Activated CD8-positive, alpha-beta memory T cell treated with anti-CD3 and anti-CD28 coated beads, Interleukin-2, amount 10 ng/mL, durations not matched to agents 7 days and 5 days (primary cell): ENCODE measurements around the gene SEPTIN2. TPM values are rescaled to one million over a fixed set of nuclear protein-coding genes. Genes with fewer than 3 reads are reported as not detected.

Experiments
- ATAC-seq: fragments of 150-1000 bp; cut with Tn5 transposase; one replicate; pipeline ENCODE4 v1.10.0; 2021; ENCODE audit warnings: moderate library complexity
- CTCF ChIA-PET: fragments of 350-600 bp; sonication (Branson Sonifier 250); formaldehyde crosslinking; loops from one replicate; lab custom pipeline; 2021; ENCODE audit warnings: antibody characterized with exemption; lab: Charles Lee
- DNase-seq: peaks from one replicate; pipeline ENCODE4 v3.0.0-alpha.2; 2020
- H3K27ac Mint-ChIP-seq: one replicate; pipeline ENCODE4 v1.8.0; 2021; ENCODE audit warnings: mild to moderate bottlenecking, mixed read lengths
- H3K27me3 Mint-ChIP-seq: one replicate; pipeline ENCODE4 v1.8.0; 2021; ENCODE audit warnings: mixed read lengths
- H3K36me3 Mint-ChIP-seq: one replicate; pipeline ENCODE4 v1.8.0; 2021; ENCODE audit warnings: mild to moderate bottlenecking, mixed read lengths
- H3K4me1 Mint-ChIP-seq: one replicate; pipeline ENCODE4 v1.8.0; 2021; ENCODE audit warnings: mixed read lengths
- H3K4me3 Mint-ChIP-seq: one replicate; pipeline ENCODE4 v1.8.0; 2021; ENCODE audit warnings: mild to moderate bottlenecking, moderate library complexity, mixed read lengths
- H3K9me3 Mint-ChIP-seq: one replicate; pipeline ENCODE4 v1.8.0; 2022; ENCODE audit warnings: low read depth, mixed read lengths
- total RNA-seq, 2 experiments: library from RNA; stranded (reverse); gene quantifications; one replicate each; pipeline ENCODE4 v1.2.3, GENCODE V29; 2021

SEPTIN2 gene
- total RNA-seq, 2 experiments from 2014 or later, result 242 to 290 TPM

DNA sequence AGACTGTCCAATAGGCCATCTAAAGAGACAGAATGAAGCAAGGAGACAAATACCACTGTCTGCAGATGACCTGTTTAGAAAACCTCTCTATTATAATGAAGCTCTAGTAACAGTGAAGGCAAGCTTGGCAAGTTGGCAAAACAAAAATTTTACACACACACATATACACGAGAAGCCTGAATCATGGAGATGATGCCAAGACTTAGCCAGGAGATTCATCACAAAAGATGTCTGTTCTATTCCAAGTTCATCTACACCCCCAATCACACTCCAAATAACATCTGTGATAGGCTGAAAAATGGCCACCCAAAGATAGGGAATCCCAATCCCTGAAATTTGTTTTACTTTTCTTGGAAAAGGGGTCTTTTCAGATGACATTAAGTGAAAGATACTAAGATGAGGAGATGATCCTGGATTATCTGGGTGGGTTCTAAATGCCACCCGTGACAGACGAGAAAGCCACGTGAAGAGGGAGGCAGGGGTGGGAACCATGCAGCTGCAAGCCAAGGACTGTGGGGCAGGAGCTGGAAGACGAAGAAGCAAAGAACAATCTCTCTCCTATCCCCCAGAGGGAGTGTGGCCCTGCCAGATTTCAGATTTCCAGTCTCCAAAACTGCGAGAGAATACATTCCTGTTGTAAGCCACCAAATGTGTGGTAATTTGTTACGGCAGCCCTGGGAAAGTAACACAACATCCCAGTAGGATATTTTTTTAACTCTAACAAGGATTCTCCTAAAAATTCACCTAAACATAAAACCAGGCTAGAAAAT, 20.2 kb upstream of the SEPTIN2 start:
- CTCF ChIA-PET, result no interaction called here
- DNase-seq (no peak), ATAC-seq (no peak)
- H3K27ac Mint-ChIP-seq, result no peak overlapping the region
- no peaks in the 10 kb centered on the region for H3K27me3 Mint-ChIP-seq
- H3K9me3 Mint-ChIP-seq, result no peaks in the 10 kb centered on the region
- peaks cover 6% of the 10 kb centered on the region for H3K36me3 Mint-ChIP-seq
- H3K4me1 Mint-ChIP-seq, result peaks cover 31% of the 10 kb centered on the region
- no peak overlapping the region for H3K4me3 Mint-ChIP-seq

DNA sequence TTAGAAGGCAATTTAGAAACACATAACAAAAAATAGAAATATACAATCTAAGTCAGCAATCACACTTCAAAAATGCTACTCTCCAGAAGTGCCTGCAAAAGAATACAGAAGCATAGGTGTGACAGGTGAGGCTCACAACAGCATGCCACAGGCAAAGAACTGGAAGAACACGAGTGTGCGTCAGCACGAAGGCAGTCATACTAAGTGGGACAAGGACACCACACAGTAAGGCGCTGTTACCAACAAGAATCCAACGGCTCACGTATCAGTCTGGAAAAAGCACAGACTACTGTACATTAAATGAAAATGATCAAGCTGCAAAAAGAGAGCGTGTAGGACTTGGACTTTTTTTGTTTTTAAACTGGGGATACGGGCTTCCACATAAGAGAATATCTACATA, 19.0 kb upstream of the SEPTIN2 start:
- Mint-ChIP-seq H3K27me3 (no peaks in the 10 kb centered on the region), H3K27ac (no peak overlapping the region), H3K9me3 (no peaks in the 10 kb centered on the region), H3K4me3 (no peak overlapping the region), H3K4me1 (peaks cover 31% of the 10 kb centered on the region), H3K36me3 (peaks cover 6% of the 10 kb centered on the region)
- ATAC-seq, result no peak
- CTCF ChIA-PET, result no interaction called here
- no peak for DNase-seq

DNA sequence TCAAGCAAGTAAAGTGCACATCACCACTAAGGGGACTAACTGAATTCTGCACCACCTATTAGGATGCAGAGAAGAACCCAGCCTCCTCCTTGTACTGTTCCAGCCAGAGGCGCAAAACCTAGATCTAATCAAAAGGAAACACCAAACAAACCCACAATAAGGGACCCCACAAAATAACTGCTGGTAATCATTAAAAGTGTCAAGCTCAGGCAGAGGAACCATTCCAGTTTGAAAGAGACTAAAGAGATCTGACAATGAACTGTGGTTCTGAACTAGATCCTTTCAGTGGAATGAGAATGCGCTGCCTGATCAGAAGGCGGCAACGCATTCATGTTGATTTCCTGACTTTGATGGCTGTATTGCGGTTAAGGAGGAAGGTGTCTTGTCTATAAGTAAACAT, 17.1 kb upstream of the SEPTIN2 start:
- Mint-ChIP-seq H3K27ac (peak overlapping the region; percentile 24), H3K4me3 (peak overlapping the region; percentile 7), H3K4me1 (peaks cover 27% of the 10 kb centered on the region), H3K9me3 (no peaks in the 10 kb centered on the region), H3K36me3 (peaks cover 6% of the 10 kb centered on the region), H3K27me3 (no peaks in the 10 kb centered on the region)
- CTCF ChIA-PET, result interaction anchor here (0.8 kb wide), 1 partner anchor 28 kb away, joined by 3 read pairs; no protein-coding TSS in a partner anchor
- DNase-seq (no peak), ATAC-seq (peak; percentile 65)

DNA sequence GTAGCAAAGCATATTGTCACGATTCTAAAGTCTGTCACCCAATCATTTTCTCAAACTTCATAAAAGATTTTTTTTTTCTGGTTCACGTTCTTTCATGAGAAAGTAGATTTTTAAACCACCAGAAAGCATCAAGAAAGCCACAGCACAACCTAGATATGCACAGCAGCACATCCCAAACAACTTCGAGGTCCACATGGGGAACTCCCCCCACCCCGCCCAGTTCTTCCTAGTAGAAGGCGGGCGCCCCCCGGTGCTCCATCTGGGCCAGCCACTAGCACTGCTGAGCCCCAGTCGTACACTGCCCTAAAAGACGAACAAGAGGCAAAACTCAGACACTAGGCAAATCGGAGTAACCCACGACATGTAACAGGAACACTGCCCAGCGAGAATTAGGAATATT, 15.7 kb upstream of the SEPTIN2 start:
- Mint-ChIP-seq H3K4me1 (peaks cover 32% of the 10 kb centered on the region), H3K4me3 (no peak overlapping the region), H3K9me3 (no peaks in the 10 kb centered on the region), H3K27me3 (no peaks in the 10 kb centered on the region), H3K36me3 (peaks cover 6% of the 10 kb centered on the region), H3K27ac (no peak overlapping the region)
- CTCF ChIA-PET, result no interaction called here
- peak; percentile 48 for ATAC-seq
- DNase-seq, result peak; percentile 57

DNA sequence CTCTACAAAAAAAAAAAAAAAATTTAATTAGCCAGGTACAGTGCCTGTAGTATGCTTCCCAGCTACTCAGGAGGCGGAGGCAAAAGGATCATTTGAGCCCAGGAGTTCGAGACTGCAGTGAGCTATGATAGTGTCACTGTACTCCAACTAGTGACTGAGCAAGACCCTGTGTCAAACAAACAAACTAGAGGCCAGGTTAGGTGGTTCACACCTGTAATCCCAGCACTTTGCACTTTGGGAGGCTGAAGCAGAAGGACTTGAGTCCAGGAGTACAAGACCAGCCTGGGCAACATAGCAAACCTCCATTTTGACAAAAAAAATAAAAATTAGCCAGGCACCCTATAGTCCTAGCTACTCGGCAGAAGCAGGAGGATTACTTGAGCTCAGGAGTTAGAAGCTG, 13.6 kb upstream of the SEPTIN2 start:
- H3K4me3 Mint-ChIP-seq, result no peak overlapping the region
- H3K4me1 Mint-ChIP-seq, result peaks cover 44% of the 10 kb centered on the region
- H3K36me3 Mint-ChIP-seq, result peaks cover 3% of the 10 kb centered on the region
- H3K9me3 Mint-ChIP-seq, result no peaks in the 10 kb centered on the region
- CTCF ChIA-PET, result interaction anchor here (1.2 kb wide), 1 partner anchor 12 kb away, joined by 5 read pairs; no protein-coding TSS in a partner anchor
- DNase-seq, result no peak
- no peaks in the 10 kb centered on the region for H3K27me3 Mint-ChIP-seq
- ATAC-seq, result no peak
- H3K27ac Mint-ChIP-seq, result no peak overlapping the region

DNA sequence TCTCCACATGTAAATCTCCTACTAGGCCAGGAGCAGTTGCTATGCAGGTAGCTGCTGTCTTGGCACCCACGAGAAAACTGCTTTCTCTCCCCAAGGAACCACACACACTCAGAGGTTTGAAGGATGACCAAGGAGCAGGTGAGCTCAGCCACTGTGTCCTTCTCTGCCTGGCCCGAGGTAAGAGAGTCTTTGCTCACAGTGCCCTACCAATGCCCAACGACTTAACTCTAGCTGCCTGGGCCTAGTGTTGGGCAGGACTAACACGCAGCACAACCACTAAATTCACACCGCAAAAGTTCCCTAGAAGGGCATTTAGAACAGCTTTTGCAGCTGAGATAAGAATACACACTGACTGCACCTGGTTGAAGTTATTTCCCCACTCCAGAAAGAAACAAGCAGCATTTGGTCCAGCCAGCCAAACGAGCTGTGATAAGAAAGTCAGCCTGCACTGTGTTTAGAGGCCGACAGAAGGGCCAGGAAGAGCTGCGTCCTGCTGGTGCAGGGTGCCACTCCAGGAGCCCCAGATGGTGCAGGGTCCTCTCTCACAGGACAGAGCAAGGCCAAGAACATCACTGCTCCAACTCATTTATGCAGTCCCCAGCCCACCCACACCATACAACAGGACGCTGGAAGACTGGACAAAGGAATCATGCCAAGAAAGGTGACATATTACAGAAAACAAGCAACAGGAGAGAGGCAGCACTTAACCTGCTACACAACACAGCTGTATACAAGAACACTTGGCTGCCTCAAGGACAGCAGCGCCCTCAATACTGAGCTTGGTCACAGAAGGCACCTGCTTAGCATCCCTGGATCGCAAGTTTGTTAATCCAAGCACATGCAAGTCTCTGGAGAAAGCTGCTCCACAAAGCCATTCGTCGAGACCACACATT, 12.7 kb upstream of the SEPTIN2 start:
- Mint-ChIP-seq H3K4me1 (peaks cover 49% of the 10 kb centered on the region), H3K9me3 (no peaks in the 10 kb centered on the region), H3K36me3 (no peaks in the 10 kb centered on the region), H3K27me3 (no peaks in the 10 kb centered on the region), H3K27ac (no peak overlapping the region), H3K4me3 (no peak overlapping the region)
- no peak for DNase-seq
- ATAC-seq, result no peak
- CTCF ChIA-PET, result interaction anchor here (1.4 to 1.7 kb wide), 2 partner anchors 10 to 225 kb away, joined by 3 to 4 read pairs; no protein-coding TSS in a partner anchor

DNA sequence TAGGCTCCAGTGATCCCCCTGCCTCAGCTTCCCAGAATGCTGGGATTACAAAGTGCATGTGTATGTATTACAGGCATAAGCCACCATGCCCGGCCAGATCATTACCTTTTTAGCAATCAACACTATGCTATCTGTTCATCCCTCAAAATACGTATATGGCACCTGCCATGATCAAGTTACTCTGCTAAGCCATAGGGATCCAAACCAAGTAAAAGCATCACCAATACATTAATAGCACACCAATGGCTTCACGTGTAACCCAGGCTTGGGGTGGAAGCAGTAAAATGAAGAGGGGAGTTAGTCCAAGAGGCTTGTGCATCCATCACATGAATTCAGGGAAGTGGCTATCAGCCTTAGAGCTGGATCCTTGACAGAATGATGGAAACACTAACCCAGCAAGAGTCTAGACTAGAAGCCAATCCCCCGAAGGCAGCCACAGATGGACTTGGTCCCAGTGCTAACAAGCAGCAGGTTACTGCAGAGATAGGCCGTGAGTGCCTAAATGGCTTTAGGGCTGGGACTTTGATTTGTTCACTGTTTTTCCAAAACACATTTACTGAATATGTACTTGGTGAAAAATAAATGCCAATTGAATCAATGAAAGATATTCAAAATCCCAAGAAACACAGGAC, 11.6 kb upstream of the SEPTIN2 start:
- CTCF ChIA-PET, result interaction anchor here (0.6 to 1.7 kb wide), 3 partner anchors 9 to 226 kb away, joined by 3 to 4 read pairs (median 3); no protein-coding TSS in a partner anchor

DNA sequence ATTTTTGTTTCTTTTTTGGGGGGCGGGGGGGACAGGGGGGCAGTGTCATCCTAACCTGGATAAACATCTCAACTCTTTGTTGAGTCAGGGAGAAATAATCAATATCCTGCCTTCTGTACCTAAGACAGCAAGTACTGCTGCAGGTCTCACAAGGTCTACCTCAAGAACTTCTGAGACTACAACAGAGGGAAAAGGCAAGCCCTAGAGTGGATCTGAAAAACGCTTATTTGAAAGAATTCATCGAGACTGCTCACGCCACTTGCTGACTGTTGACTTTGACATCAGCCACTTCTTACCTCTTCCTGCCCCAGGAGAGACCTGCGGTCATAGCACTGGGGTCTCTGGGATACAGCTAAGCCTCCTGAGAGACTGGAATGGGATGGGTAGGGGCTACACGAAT, 8.7 kb upstream of the SEPTIN2 start:
- Mint-ChIP-seq H3K27ac (no peak overlapping the region), H3K27me3 (no peaks in the 10 kb centered on the region)

More for the DNA sequence above, 11.6 kb upstream of the SEPTIN2 start:
- Mint-ChIP-seq H3K27me3 (no peaks in the 10 kb centered on the region), H3K4me1 (peaks cover 51% of the 10 kb centered on the region), H3K4me3 (no peak overlapping the region), H3K27ac (no peak overlapping the region), H3K36me3 (peaks cover 2% of the 10 kb centered on the region), H3K9me3 (no peaks in the 10 kb centered on the region)
- DNase-seq (no peak), ATAC-seq (no peak)

DNA sequence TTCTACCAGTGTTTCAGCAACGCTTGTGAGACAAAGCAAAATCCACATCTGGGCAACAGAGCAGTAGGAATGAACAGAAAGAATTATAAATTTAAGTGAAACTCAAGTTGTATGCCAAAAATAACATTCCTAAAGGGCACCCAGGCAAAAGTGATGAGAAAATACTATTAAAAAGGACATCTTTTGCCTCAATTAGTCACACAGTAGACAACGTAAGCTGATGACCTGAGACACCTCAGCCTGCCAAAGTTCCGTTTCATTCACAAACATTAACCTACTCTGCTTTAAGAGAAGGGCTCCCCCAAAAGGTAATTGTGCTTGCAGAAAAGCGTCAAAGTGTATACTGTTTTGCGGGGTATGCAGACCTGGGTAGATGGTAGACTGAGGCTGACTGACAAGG, 7.5 kb upstream of the SEPTIN2 start:
- Mint-ChIP-seq H3K4me3 (no peak overlapping the region), H3K27me3 (no peaks in the 10 kb centered on the region), H3K9me3 (no peaks in the 10 kb centered on the region), H3K36me3 (peaks cover 5% of the 10 kb centered on the region), H3K27ac (no peak overlapping the region), H3K4me1 (peaks cover 75% of the 10 kb centered on the region)
- CTCF ChIA-PET, result interaction anchor here (0.7 kb wide), 1 partner anchor 16 kb away, joined by 4 read pairs; no protein-coding TSS in a partner anchor
- no peak for DNase-seq
- ATAC-seq, result no peak

More for the DNA sequence above, 8.7 kb upstream of the SEPTIN2 start:
- DNase-seq (no peak), ATAC-seq (no peak)
- no peak overlapping the region for H3K4me3 Mint-ChIP-seq
- H3K9me3 Mint-ChIP-seq, result no peaks in the 10 kb centered on the region
- peaks cover 5% of the 10 kb centered on the region for H3K36me3 Mint-ChIP-seq
- peaks cover 68% of the 10 kb centered on the region for H3K4me1 Mint-ChIP-seq
- CTCF ChIA-PET, result no interaction called here

DNA sequence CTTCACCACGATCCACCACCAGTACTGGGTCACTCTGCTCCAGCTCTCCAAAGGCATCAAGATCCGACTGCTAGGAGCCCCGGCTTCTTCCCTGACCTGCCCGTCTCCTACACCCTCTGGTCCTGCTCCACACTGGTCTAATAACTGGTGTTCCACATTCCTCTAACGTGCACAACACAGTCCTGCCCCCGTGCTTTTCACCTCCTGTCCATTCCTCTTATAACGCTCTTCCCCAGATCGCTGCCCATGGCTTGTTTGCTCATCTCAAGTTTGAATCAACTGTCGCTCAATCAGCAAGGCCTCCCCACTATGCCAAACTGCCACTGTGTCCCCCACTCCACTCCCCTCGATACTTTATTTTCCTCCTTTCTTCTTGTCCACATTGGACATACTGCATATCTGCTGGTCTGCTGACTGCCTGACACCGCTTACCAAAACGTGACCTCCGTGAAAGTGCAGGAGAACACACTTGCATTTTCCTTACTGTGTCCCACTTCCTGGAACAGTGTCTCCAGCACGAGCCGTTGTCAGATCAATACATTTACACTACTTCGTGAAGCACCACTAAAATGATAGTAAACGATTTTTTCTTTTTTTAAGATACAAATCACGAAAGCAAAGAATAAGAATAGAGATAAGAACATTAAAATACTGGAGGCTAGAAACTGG, 6.8 kb upstream of the SEPTIN2 start:
- Mint-ChIP-seq H3K9me3 (no peaks in the 10 kb centered on the region), H3K27me3 (no peaks in the 10 kb centered on the region), H3K27ac (peak overlapping the region; percentile 10), H3K4me1 (peaks cover 81% of the 10 kb centered on the region), H3K36me3 (peaks cover 5% of the 10 kb centered on the region), H3K4me3 (no peak overlapping the region)
- CTCF ChIA-PET, result interaction anchor here (1.3 kb wide), 1 partner anchor 232 kb away, joined by 5 read pairs; no protein-coding TSS in a partner anchor
- no peak for DNase-seq
- ATAC-seq, result no peak

DNA sequence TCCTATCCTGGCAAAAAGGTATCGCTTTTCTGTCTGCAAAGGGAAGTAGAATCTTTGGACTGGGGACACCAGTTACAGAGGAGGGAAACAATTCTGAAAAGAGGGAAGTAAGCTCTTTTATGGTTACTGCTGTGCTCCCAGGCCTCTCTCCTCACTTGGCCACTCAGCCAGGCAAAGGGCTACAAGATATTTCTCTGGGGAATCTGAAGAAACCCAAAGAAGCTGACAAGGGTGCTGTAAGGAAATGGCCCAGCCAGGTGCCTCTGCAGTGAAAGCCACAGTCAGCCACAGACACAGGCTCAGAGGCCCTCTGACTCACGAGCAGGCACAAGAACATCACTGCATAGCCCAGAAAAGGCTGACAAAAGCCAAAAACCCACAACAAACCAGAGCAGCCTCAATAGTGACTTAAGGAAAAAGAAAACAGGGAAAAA, 6.0 kb upstream of the SEPTIN2 start:
- H3K9me3 Mint-ChIP-seq, result no peaks in the 10 kb centered on the region
- no peaks in the 10 kb centered on the region for H3K27me3 Mint-ChIP-seq
- H3K36me3 Mint-ChIP-seq, result peaks cover 5% of the 10 kb centered on the region
- CTCF ChIA-PET, result interaction anchor here (0.7 to 1.3 kb wide), 3 partner anchors 9 to 301 kb away, joined by 3 to 5 read pairs (median 3); no protein-coding TSS in a partner anchor
- ATAC-seq, result peak; percentile 91
- H3K27ac Mint-ChIP-seq, result peak overlapping the region; percentile 84
- peaks cover 84% of the 10 kb centered on the region for H3K4me1 Mint-ChIP-seq
- peak overlapping the region; percentile 49 for H3K4me3 Mint-ChIP-seq
- peak; percentile 87 for DNase-seq

DNA sequence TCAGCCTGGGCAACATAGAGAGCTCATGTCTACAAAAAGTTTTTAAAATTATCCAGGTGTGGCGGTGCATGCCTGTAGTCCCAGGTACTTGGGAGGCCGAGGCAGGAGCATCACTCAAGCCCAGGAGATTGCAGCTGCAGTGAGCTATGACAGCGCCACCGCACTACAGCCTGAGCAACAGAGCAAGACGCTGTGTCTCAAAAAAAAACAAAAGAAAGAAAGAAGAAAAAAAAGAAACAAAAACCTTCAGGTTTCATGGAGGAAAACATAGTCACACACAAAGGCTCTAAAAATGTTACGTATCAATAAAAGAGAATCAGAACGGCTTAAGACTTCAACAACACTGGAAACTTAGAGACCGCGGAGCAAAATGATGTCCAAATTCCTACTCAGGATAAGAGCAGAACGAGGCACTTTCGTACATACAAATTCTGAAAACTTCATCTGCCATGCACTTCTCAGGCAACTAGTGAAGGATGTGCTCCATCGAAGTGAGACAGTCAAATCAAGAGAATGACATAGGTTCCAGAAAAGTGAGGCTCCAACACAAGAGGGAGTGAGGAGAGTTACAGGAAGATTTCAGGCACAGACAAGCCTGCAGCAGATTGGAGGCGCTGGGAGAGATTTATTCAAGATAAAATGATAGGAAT, 4.7 kb upstream of the SEPTIN2 start:
- H3K36me3 Mint-ChIP-seq, result peaks cover 5% of the 10 kb centered on the region
- CTCF ChIA-PET, result no interaction called here

More for the DNA sequence above, 4.7 kb upstream of the SEPTIN2 start:
- H3K27me3 Mint-ChIP-seq, result no peaks in the 10 kb centered on the region
- H3K4me3 Mint-ChIP-seq, result no peak overlapping the region
- no peak for DNase-seq
- ATAC-seq, result no peak
- peak overlapping the region; percentile 29 for H3K27ac Mint-ChIP-seq
- no peaks in the 10 kb centered on the region for H3K9me3 Mint-ChIP-seq
- peaks cover 71% of the 10 kb centered on the region for H3K4me1 Mint-ChIP-seq
